AG04449 (cell line): ENCODE results near the gene ATP8B1.

Experiments
- CTCF ChIA-PET: fragments of 350-600 bp; formaldehyde crosslinking; extraction: SDS; loops from one replicate; lab custom pipeline; 2021; ENCODE audit warnings: antibody characterized with exemption; lab: Yijun Ruan, JAX
- POLR2A ChIA-PET: fragments of 400-600, 350-600 bp; formaldehyde crosslinking; extraction: SDS; loops from one replicate; lab custom pipeline; 2020; ENCODE audit warnings: antibody characterized with exemption, inconsistent platforms; lab: Yijun Ruan, JAX
- DNase-seq: peaks from one replicate; pipeline ENCODE4 v3.0.0-alpha.2; 2010; ENCODE audit warnings: low read depth, low spot score
- H3K4me3 ChIP-seq: 2 replicates; pipeline ENCODE4 v1.5.1; 2011; ENCODE audit warnings: low read depth, mild to moderate bottlenecking, control low read depth, low read length
- TF ChIP-seq, protein P1 (sequence below): IDR thresholded peaks from one replicate; pipeline ENCODE4 v1.5.1; 2011; ENCODE audit warnings: mild to moderate bottlenecking, moderate library complexity, low read length, control low read depth, inconsistent platforms; ENCODE audit not compliant: insufficient read depth; ENCODE audit errors: missing control alignments

The ATP8B1 gene

DNA sequence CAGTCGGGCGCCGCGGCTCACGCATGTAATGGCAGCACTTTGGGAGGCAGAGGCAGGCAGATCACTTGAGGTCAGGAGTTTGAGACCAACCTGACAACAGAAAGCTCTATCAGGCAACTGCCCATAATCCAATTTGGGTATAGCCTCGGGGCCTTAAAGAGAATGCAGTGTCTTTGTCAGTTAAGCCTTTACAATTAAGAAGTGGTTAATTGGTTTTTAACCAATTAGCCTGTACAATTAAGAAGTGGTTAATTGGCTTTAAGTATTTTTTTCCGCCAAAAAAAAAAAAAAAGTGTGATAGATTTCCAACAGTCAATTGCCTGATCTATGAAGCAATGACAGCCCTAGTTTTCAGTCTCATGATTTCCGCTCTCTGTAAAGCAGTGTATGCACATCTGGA is 106.8 kb downstream of the ATP8B1 start:
- POLR2A ChIA-PET = no interaction called here
- DNase-seq = no peak
- H3K4me3 ChIP-seq = no peak overlapping the region
- TF ChIP-seq, protein P1, sequence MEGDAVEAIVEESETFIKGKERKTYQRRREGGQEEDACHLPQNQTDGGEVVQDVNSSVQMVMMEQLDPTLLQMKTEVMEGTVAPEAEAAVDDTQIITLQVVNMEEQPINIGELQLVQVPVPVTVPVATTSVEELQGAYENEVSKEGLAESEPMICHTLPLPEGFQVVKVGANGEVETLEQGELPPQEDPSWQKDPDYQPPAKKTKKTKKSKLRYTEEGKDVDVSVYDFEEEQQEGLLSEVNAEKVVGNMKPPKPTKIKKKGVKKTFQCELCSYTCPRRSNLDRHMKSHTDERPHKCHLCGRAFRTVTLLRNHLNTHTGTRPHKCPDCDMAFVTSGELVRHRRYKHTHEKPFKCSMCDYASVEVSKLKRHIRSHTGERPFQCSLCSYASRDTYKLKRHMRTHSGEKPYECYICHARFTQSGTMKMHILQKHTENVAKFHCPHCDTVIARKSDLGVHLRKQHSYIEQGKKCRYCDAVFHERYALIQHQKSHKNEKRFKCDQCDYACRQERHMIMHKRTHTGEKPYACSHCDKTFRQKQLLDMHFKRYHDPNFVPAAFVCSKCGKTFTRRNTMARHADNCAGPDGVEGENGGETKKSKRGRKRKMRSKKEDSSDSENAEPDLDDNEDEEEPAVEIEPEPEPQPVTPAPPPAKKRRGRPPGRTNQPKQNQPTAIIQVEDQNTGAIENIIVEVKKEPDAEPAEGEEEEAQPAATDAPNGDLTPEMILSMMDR = no peak
- CTCF ChIA-PET = interaction anchor here (0.5 to 1.3 kb wide), 2 partner anchors 13 to 29 kb away, joined by 3 read pairs; no protein-coding TSS in a partner anchor

DNA sequence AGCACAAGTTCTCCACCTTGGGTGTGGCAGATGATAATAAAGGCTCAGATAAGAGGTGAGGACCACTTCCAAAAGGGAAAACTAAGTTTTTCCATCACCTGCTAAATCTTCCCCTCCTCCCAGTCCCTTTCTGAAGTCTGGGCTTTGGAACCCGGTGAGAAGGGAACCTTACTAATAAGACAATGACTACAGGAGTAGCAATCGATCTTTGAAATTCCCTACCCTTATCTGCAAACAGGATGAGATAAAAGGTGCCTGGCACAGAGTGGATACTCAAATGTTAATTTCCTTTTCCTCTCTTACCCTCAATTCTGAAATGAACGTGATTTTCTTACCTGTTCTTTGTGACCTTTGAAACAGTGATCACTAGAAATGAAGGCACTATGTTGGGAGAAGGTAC is 111.8 kb downstream of the ATP8B1 start:
- H3K4me3 ChIP-seq = no peak overlapping the region
- POLR2A ChIA-PET = no interaction called here
- CTCF ChIA-PET = no interaction called here
- no peak for DNase-seq
- TF ChIP-seq, protein P1 = no peak

DNA sequence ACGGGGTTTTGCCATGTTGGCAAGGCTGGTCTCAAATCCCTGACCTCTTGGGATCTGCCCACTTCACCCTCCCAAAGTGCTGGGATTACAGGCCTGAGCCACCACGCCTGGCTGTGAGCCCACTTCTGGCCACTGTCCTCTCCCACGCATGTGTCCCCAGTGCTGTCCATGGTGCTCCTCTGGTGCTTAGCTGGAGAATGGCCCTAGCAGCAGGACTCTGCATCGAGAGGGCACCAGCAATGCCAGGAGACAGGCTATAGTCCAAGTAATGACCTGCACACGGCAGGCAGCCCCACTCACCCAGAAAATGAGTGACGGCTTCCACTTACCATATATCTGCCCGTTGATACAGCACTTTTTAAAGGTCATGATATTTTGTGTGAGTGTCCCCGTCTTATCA is 115.1 kb downstream of the ATP8B1 start:
- POLR2A ChIA-PET = no interaction called here
- TF ChIP-seq, protein P1 = no peak
- DNase-seq = no peak
- CTCF ChIA-PET = no interaction called here
- no peak overlapping the region for H3K4me3 ChIP-seq

DNA sequence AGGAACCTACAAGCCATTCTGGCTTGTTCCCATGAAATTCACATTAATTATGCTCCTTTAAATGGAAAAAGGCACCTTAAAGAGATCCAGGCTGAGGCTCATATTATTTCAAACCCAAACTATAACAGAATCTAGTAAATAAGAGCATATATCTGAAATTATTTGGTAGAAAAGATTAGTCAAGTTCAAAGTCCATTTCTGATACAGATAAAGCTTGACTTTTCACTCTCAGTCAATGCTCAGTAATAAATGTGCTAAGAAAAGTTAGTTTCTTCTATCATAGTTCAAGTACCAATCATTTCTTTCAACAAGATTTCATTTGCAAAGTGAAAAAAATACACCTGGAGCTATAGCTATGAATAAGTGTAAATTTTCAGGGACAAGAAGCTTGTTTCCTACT is 119.6 kb downstream of the ATP8B1 start:
- CTCF ChIA-PET = no interaction called here
- no peak for DNase-seq
- no peak overlapping the region for H3K4me3 ChIP-seq
- POLR2A ChIA-PET = no interaction called here
- TF ChIP-seq, protein P1 = no peak

DNA sequence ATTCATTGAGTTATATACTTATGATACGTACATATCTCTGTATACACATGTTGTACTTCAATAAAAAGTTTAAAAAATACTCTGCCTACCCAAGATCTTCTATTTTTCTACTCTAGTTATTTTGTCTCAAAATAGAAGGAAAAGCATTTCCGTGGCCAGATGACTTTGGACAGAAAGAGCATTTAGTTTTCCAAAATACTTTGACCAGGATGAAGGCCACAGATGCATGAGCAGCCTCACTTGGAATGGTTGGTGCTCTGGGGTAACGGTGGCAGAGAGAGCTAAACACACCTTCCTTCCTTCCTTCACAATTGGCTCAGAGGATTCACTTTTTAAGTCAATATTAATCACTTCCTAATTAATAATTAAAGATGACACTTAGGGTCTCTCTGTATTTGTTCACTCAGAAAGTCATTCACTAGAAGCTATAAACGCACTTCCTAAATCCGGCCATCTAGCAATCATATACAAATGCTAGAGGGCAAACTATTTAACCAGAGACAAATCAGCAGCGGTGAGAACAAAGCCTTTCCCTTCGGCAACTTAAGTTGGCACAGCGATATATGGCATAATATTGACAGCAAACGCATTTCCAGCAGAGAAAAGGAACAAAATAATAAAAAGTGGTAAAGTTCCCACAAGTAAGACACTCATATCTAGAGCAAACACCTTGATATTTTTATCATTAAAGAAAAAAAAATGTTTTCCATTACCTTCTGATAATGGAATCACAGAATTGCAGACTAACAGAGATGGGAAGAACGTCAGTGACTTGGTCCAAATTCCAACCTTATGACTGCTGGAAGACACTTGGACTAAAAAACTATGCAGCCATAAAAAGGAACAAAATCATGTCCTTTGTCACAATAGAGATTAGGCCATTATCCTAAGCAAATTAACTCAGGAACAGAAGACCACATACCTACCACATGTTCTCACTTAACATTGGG is 125.6 kb downstream of the ATP8B1 start:
- TF ChIP-seq, protein P1 = no peak
- ChIA-PET CTCF (interaction anchor here (1.0 kb wide), 1 partner anchor 438 kb away, joined by 3 read pairs; no protein-coding TSS in a partner anchor), POLR2A (no interaction called here)
- DNase-seq = no peak
- H3K4me3 ChIP-seq = no peak overlapping the region

DNA sequence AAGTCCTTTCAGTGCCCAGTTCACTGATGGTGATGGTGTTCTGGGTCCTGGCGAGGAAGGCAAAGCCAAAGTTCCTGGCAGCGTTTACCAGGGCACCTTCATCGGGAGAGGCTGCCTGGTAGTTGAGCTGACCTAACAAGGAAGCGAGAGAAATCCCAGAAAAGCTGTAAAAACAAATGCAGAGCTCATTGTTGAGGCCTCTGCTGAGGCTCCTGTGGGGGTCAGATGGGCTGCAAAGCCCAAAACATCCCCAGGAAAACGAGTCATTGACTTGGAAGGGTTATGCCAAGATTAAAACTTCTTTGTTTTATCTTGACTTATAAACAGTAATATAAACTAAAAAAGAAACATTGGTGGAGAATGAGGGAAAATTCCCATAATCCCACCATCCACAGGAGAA is 128.2 kb downstream of the ATP8B1 start:
- no peak overlapping the region for H3K4me3 ChIP-seq
- ChIA-PET CTCF (interaction anchor here (0.9 kb wide), 1 partner anchor 31 kb away, joined by 3 read pairs; no protein-coding TSS in a partner anchor), POLR2A (no interaction called here)
- no peak for DNase-seq
- TF ChIP-seq, protein P1 = no peak
